HG02678 (cell line): Measurements from ENCODE around the gene MEGF10.
A peak's percentile ranks its signal among the peaks of the same experiment; 100 is the strongest.

ENCODE experiments used
- ATAC-seq: cut with Tn5 transposase; IDR thresholded peaks from one replicate; pipeline ENCODE4 v1.9.1; 2021; ENCODE audit warnings: mild to moderate bottlenecking, moderate library complexity; ENCODE audit not compliant: unreplicated experiment

The MEGF10 gene

GRCh38 chr5:127431977-127432585 lies 141.5 kb downstream of the MEGF10 start:
- ATAC-seq: no peak

- ATAC-seq: no peak
Measured at GRCh38 chr5:127433526-127433925, 142.9 kb downstream of the MEGF10 start.

GRCh38 chr5:127434588-127434987 lies 144.0 kb downstream of the MEGF10 start:
- no peak for ATAC-seq

GRCh38 chr5:127435821-127436220 lies 145.2 kb downstream of the MEGF10 start:
- ATAC-seq: no peak

- no peak for ATAC-seq
Measured at GRCh38 chr5:127439644-127440043, 149.0 kb downstream of the MEGF10 start.

- ATAC-seq: no peak
Measured at GRCh38 chr5:127440831-127441230, 150.2 kb downstream of the MEGF10 start.

- ATAC-seq: no peak
Measured at GRCh38 chr5:127441799-127442484, 151.3 kb downstream of the MEGF10 start.

GRCh38 chr5:127444171-127444570 lies 153.6 kb downstream of the MEGF10 start:
- no peak for ATAC-seq

GRCh38 chr5:127445328-127445727 lies 154.7 kb downstream of the MEGF10 start:
- no peak for ATAC-seq

- no peak for ATAC-seq
Measured at GRCh38 chr5:127446626-127447025, 156.0 kb downstream of the MEGF10 start.

- ATAC-seq: no peak
Measured at GRCh38 chr5:127447827-127448226, 157.2 kb downstream of the MEGF10 start.

GRCh38 chr5:127450046-127450445 lies 159.4 kb downstream of the MEGF10 start:
- no peak for ATAC-seq

GRCh38 chr5:127451096-127451495 lies 160.5 kb downstream of the MEGF10 start:
- ATAC-seq: no peak

- no peak for ATAC-seq
Measured at GRCh38 chr5:127452626-127453025, 162.0 kb downstream of the MEGF10 start.

GRCh38 chr5:127471211-127471610 lies 180.6 kb downstream of the MEGF10 start:
- ATAC-seq: no peak

GRCh38 chr5:127472700-127473099 lies 182.1 kb downstream of the MEGF10 start:
- ATAC-seq: no peak

- no peak for ATAC-seq
Measured at GRCh38 chr5:127486471-127486870, 195.9 kb downstream of the MEGF10 start.

GRCh38 chr5:127492854-127493738 lies 202.5 kb downstream of the MEGF10 start:
- ATAC-seq: peak; percentile 78

GRCh38 chr5:127498548-127498947 lies 208.0 kb downstream of the MEGF10 start:
- no peak for ATAC-seq

- ATAC-seq: no peak
Measured at GRCh38 chr5:127505905-127506304, 215.3 kb downstream of the MEGF10 start.

GRCh38 chr5:127506616-127507015 lies 216.0 kb downstream of the MEGF10 start:
- no peak for ATAC-seq
